GM19239 (cell line): Measurements from ENCODE around the gene C17orf75.

Source experiments
- DNase-seq: peaks from one replicate; pipeline ENCODE4 v3.0.0; 2011; ENCODE audit warnings: low spot score; ENCODE audit not compliant: insufficient read length
- FAIRE-seq: peaks from 2 replicates; lab custom pipeline; 2011; peaks lifted over from hg19 to GRCh38; lab: Jason Lieb, UNC

The C17orf75 gene

DNA sequence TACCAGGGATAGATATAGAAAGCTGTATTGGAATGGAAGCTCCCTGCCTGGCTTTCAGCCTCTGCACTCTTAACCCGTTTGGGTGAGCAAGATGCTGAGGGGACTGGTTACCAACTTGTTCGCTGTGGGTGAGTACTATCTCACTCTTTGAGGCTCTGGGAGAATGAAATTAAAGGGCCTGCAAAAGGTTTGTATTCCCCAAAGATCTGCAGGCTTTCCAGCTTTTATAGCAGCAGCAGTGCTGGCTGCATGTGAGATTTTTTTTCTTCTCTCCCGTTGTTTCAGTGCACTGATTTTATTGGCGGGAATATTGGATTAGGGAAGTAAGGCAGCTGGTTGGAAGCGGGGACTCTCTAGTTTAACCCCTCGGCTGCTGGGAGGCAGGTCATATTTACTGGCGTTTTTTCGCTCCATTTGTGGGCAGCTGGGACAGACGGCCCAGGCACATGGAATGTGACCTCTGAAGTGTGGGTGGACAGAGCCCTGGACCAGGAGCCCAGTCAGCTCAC, 30.9 kb downstream of the C17orf75 start:
- no peak for FAIRE-seq
- DNase-seq: no peak

DNA sequence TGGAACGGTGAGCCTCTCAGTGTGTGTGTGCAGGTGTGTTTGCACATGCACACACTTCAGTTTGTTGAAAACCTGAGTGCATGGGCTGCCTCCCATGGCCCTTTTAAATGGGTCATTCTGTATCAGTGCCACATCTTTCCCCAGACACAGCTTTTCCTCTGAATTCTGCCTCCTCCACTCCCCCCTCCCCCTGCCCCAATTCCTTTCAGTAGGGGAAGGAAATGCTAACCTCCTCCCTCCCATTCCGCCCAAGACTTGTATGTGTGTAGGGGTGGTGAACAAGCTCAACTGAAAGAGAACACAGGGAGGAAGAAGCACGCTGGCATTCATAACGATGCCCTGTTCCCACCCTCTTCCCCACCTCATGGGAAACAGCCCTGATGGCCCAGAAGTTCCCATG, 34.3 kb downstream of the C17orf75 start:
- no peak for DNase-seq
- no peak for FAIRE-seq

DNA sequence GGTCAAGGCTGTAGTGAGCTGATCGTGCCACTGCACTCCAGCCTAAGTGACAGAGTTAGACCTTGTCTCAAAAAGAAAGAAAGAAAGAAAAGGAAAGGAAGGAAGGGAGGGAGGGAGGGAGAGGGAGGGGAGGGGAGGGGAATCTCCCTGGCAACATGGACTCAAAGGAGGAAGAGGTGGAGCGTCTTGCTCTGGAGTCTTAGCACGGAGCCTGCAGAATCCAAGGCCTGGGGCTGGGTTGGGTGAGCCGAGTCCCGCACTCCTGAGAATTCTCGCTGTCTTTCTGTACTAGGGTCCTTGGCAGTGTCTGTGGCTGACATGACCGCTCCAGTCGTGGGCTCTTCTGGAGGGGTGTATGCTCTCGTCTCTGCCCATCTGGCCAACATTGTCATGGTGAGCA, 36.9 kb downstream of the C17orf75 start:
- FAIRE-seq (no peak), DNase-seq (no peak)

DNA sequence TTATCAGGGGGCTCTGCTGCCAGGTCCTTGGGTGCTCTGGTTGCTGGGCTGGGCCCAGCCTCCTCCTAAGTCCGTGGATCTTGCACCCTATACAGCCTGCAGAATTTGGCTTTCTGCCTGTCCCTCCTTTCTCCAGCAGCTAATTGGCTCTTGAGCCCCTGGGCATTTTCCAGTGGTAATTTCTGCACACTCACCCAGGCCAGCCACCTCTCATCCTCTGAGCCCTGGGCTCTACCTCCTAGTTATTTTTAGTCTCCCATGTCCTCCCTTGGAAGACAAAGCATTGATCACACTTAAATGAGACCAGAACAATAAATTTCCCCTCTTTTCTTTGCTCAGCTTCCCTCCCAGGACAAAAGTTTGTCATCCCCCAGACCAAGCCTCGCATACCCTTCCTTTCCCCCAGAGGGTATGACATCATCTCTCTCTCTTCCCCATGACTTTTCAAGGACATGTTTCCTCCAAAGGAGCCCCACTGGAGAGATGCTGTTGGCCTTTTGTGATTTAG, 38.1 kb downstream of the C17orf75 start:
- DNase-seq (no peak), FAIRE-seq (no peak)

GRCh38 chr17:32302860-32303649, 38.9 kb downstream of the C17orf75 start:
- no peak for FAIRE-seq

DNA sequence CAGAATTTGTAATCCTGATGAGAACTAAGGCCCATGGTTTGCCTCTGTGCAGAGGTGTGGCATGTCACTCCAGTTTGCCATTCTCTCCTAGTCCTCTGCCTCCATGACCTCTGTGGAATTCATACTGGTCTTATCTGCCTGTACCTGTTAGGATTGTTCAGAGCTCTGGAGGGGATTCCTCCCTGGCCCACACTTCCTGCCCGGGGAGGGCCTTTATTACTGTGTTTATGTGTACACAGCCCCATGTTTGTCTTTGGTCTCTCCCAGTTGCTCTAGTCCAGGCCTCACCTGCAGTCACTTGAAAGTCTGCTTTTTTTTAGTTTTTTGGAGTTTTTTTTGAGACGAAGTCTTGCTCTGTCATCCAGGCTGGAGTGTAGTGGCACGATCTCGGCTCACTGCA, 39.9 kb downstream of the C17orf75 start:
- no peak for FAIRE-seq
- no peak for DNase-seq

More at GRCh38 chr17:32302860-32303649, 38.9 kb downstream of the C17orf75 start:
- no peak for DNase-seq

DNA sequence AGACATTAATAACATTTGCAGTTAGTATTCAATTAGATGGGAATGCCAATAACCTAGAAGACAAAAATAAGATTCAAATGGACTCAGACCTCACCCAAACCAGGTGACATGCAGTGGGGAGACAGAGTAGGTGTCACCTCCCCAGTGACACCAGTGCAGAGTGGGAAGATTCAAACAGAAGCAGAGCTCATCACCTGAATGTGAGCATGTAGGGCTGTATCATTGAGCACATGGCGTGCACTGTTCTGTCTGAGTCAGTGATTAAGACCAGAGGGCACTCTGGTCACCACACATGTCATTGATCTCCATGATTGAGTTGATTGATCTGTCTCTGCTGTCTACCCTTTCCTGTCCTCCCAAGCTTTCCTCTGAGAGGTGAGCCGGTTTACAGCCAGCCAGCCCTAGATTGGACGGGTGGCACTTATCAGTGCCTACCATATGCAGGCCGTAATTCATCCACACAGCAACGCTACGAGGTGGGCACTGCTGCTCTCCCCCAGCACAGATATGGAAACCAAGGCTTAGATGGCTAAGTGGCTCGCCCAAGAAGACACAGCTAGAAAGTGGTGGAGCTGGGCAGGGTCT, 42.3 kb downstream of the C17orf75 start:
- FAIRE-seq: no peak
- DNase-seq: no peak

GRCh38 chr17:32298721-32299579, 43.0 kb downstream of the C17orf75 start:
- FAIRE-seq (no peak), DNase-seq (no peak)

DNA sequence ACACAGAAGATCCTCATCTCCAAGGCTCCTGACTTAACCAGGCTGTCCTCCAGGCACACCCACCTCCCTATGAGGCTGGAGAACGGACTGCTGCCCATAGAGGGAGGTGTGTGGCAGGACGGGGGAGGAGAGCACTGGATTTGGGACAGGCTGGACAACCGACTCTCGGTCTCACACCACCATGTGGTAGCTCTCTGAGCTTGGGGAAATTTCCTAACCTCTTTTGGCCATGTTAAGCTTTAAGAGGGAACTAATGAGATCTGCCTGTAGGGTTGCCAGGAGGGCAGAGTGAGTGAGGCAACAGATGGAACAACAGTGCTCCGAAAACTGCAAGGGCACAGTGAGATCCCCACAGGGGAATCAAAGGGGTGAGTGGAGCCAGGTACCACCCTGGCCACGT, 43.7 kb downstream of the C17orf75 start:
- no peak for FAIRE-seq
- no peak for DNase-seq

GRCh38 chr17:32297860-32298259, 44.1 kb downstream of the C17orf75 start:
- DNase-seq (no peak), FAIRE-seq (no peak)

DNA sequence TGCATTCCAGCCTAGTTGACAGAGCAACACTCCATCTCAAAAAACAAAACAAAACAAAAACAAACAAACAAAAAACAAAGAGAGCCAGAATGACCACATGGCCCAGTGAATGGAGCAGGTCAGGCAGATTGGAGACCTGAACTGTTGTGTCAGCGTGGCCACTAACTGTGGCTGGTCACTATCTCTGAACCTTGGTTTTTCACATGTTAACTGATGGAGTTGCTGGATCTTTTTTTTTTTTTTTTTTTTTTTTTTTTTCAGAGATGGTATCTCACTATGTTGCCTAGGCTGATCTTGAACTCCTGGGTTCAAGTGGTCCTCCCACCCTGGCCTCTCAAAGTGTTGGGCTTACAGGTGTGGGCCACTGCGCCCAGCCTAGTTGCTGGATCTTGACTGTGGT, 44.5 kb downstream of the C17orf75 start:
- no peak for FAIRE-seq
- no peak for DNase-seq

DNA sequence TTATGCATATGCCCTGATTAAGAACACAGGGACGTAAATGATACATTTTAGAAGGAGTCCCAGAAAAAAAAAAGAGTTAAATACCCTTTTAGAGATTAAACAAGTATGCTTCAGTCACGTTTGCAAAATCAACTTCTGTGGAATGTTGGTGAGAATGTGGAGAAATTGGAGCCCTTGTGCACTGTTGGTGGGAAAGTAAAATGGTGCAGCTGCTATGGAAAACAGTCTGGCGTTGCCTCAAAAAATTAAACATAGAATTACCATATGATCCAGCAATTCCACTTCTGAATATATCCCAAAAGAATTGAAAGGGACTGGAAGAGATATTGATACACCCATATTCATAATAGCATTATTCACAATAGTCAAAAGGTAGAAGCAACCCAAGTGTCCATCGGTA, 49.9 kb downstream of the C17orf75 start:
- FAIRE-seq: no peak

GRCh38 chr17:32289471-32290070, 52.4 kb downstream of the C17orf75 start:
- no peak for FAIRE-seq

More for the DNA sequence above, 49.9 kb downstream of the C17orf75 start:
- no peak for DNase-seq

GRCh38 chr17:32288615-32289014, 53.4 kb downstream of the C17orf75 start:
- FAIRE-seq (no peak), DNase-seq (no peak)

More at GRCh38 chr17:32289471-32290070, 52.4 kb downstream of the C17orf75 start:
- DNase-seq: no peak

DNA sequence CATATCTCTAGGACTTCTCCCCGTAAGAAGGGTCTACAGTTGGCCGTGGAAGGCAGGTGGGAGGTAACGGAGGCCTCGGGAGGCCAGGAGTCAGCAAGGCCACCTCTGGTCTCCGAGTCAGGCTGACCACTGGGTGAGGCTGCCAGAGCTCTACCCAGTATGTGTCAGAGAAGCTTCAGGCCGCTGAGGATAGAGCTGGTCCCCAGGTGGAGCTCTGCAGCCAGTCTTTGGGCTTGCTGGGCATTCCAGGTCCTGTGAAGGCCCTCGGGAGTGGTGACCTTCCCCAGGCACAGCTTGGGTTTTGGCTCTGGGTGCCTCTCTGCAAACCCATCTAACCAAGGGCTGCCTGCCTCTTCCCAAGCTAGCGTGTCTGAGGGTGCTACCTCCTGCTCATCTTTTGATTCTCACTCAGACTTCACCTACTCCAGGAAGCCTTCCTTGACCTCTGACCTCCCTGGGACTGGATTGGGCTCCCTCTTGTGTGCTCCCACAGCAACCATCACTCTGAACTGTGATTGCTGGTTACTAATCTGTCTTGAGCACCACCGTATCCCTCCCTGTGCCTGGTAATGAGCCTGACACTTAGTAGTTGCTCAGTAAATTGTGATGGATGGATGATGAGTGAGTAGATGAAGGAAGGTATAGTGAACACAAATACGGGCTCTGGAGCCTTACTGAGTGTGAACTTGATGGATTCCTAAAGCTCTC, 54.0 kb downstream of the C17orf75 start:
- FAIRE-seq (no peak), DNase-seq (no peak)

GRCh38 chr17:32286518-32286900, 55.5 kb downstream of the C17orf75 start:
- no peak for DNase-seq
- FAIRE-seq: no peak

GRCh38 chr17:32285746-32286517, 56.0 kb downstream of the C17orf75 start:
- no peak for FAIRE-seq

DNA sequence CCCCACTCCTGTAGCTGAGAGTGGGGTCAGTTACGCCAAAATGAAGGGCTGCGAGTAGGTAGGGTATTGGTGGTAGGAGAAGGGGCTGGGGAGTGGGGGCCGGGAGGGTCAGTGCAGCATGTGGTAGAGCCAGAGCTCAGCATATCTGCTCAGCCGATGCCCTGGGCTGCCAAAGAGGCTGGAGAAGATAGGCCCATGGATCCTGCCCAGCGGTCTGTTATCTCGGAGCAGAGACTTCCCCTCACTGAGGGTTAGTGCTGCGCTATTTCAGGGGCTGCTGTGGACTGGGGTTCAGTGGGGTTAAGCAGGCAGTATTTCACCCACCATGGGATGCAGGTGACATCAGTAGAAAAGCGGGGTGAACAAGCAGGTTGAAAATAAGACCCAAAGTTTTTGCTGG, 56.7 kb downstream of the C17orf75 start:
- FAIRE-seq: no peak
- DNase-seq: no peak

More at GRCh38 chr17:32285746-32286517, 56.0 kb downstream of the C17orf75 start:
- DNase-seq: no peak

DNA sequence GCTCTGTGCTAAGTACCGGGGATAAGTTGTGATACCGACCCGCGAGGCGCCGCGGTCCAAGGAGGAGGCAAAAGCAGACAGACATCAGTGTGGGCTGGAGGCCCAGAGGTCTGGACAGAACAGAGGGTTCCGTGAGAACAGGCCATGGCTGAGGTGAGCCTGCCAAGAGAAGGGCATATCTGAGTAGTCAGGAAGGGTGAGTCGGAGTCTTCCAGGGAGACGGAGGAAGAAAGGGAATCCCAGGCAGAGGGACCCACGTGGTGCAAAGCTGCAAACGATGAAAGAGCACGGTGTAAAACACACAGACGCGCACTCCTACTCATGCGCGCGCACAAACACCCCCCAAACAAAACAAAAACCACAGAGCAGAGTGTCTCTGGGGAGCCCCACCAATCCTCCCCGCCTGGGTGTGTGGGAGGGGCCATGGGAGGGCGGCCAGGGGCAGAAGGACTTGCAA, 58.2 kb downstream of the C17orf75 start:
- no peak for FAIRE-seq
- no peak for DNase-seq
